Adrenal gland (tissue), 12 donors: ENCODE measurements around the gene ASPG. TPM values are rescaled to one million over a fixed set of nuclear protein-coding genes. Genes with fewer than 3 reads are reported as not detected.

Experiments used
- DNase-seq, 7 donors: peaks; one replicate each; pipeline ENCODE4 v3.0.0-alpha.2; 2019 to 2020
- H3K27ac ChIP-seq, 5 donors: fragments of 200-600 bp; sonication (generic) in 4 of 5; 1 replicate in 3 of 5; 2 replicates in 2 of 5; pipeline versions ENCODE4 v1.5.1 to v1.8.0; 2016 to 2020; ENCODE audit warnings: mild to moderate bottlenecking in 1 of 5
- H3K27me3 ChIP-seq: fragments of 200-600 bp; 2 replicates; pipeline ENCODE4 v1.8.0; 2021
- H3K36me3 ChIP-seq, 2 donors: fragments of 200-600 bp; replicated peaks in 1 of 2; 1 replicate in 1 of 2; 2 replicates in 1 of 2; pipeline versions ENCODE4 v1.5.1 to v1.8.0; 2018 to 2022
- H3K4me1 ChIP-seq, 2 donors: fragments of 200-600 bp; replicated peaks in 1 of 2; 1 replicate in 1 of 2; 2 replicates in 1 of 2; pipeline versions ENCODE4 v1.5.1 to v1.8.0; 2018 to 2021
- H3K4me3 ChIP-seq, 4 donors: fragments of 200-600 bp; sonication (generic) in 3 of 4; one replicate each; pipeline ENCODE4 v1.5.1; 2016 to 2018
- H3K9me3 ChIP-seq, 3 donors: fragments of 200-600 bp; sonication (generic) in 1 of 3; replicated peaks in 1 of 3; 1 replicate in 2 of 3; 2 replicates in 1 of 3; pipeline versions ENCODE4 v1.5.1 to v1.8.0; 2016 to 2021
- POLR2A ChIP-seq, 2 donors: fragments of 450-650 bp; IDR thresholded peaks; one replicate each; pipeline ENCODE4 v1.6.1; 2017; ENCODE audit warnings: antibody characterized with exemption in 2 of 2, mild to moderate bottlenecking in 2 of 2, moderate library complexity in 1 of 2
- WGBS, 4 donors: extraction: QIAGEN DNeasy Blood & Tissue Kit in 2 of 4; methylation state at CpG; one replicate each; pipeline versions ENCODE4 v1.1.5 to v1.1.7; 2013 to 2017; 5-methylcytosine and 5-hydroxymethylcytosine counted together
- intact Hi-C, 2 donors: fragments of 100-400 bp; cut with DNase I; formaldehyde crosslinking; loops; one replicate each; pipeline versions ENCODE4 v1.14.1 to v1.15.0; 2022 to 2023
- polyA plus RNA-seq, 3 donors: library from polyadenylated mRNA; stranded (reverse); fragments of 200-250 nt in 2 of 3; fragments of 350-450 nt in 1 of 3; fragmentation: Illumina TruSeq in 1 of 3; extraction: RNeasy Lipid Tissue Mini Kit (QIAGEN cat#74804) in 1 of 3; gene quantifications; one replicate each; pipeline ENCODE4 v1.2.3, GENCODE V29; 2013 to 2014
- total RNA-seq, 9 donors: library from RNA; depleted of rRNA in 4 of 9; stranded (reverse); fragments of >200 nt in 4 of 9; fragments of 120-200 nt in 1 of 9; fragmentation: NEBNext Ultra II Directional in 1 of 9; extraction: Animal tissue kit (Norgen Biotek cat#: 25700) in 1 of 9; gene quantifications; one replicate each; pipeline versions ENCODE4 v1.1.0 to v1.2.4, GENCODE V29; 2013 to 2023
- TF ChIP-seq, protein P1 (sequence below), 6 experiments: fragments of 450-650 bp in 4 of 6; fragments of 200-600 bp in 2 of 6; sonication (generic) in 1 of 6; IDR thresholded peaks; 1 replicate in 5 of 6; 2 replicates in 1 of 6; pipeline versions ENCODE4 v1.5.1 to v1.8.0; 2016 to 2021; ENCODE audit warnings: antibody characterized with exemption in 6 of 6, mild to moderate bottlenecking in 2 of 6, moderate library complexity in 1 of 6
- donor health status: healthy with polysubstance abuse.
- donor health status: Bipolar disorder and iron deficiency.
- donor health status: DM: yes; HTN: yes; CAD: no.
- donor health status: DM: no; HTN: no; CAD: no.
- donor health status: DM: no; HTN: no; CAD: no.
- donor health status: DM: yes; HTN: yes; CAD: no.

ASPG gene
- total and polyA plus RNA-seq, 12 donors, result 0.07 to 9.1 (median 3.3) TPM

DNA sequence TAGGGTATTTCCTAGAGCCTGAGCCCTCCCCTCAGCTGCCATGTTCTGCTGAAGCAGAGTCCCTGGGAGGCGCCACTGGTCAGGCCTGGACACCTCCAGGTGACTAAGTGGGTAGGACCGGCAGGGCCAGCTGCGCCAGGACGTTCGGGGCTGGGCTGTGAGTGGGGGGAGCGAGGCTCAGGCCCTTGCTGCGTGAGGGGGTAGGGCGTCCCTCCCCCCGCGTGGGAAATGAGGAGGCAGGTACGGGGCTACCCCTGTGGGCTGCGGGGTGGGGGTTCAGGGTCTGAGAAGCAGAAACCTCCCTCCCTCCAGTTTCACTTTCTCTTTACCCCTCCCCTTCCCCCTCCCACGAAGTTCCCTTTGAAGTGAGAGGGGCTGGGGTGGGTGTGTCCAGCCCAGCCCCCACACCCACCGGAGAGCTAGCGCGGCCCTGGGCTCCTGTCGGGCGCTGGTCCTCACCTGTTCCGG, 30.8 kb downstream of the ASPG start:
- Histone ChIP-seq H3K27me3 (peaks cover 36% of the 10 kb centered on the region), H3K4me1 (peaks cover 9 to 11% of the 10 kb centered on the region in 2 donors), H3K4me3 (peak overlapping the region in 1 of 4 donors; percentile 65), H3K9me3 (no peaks in the 10 kb centered on the region), H3K36me3 (no peaks in the 10 kb centered on the region), H3K27ac (no peak overlapping the region)
- no peak for TF ChIP-seq POLR2A (IDR thresholded peaks at IDR 0.05)
- TF ChIP-seq, protein P1, sequence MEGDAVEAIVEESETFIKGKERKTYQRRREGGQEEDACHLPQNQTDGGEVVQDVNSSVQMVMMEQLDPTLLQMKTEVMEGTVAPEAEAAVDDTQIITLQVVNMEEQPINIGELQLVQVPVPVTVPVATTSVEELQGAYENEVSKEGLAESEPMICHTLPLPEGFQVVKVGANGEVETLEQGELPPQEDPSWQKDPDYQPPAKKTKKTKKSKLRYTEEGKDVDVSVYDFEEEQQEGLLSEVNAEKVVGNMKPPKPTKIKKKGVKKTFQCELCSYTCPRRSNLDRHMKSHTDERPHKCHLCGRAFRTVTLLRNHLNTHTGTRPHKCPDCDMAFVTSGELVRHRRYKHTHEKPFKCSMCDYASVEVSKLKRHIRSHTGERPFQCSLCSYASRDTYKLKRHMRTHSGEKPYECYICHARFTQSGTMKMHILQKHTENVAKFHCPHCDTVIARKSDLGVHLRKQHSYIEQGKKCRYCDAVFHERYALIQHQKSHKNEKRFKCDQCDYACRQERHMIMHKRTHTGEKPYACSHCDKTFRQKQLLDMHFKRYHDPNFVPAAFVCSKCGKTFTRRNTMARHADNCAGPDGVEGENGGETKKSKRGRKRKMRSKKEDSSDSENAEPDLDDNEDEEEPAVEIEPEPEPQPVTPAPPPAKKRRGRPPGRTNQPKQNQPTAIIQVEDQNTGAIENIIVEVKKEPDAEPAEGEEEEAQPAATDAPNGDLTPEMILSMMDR (IDR thresholded peaks at IDR 0.05), result no peak
- DNase-seq, result no peak
- whole genome bisulfite sequencing, 4 donors, result 7 to 10% (median 9%) methylated on average over 8 to 19 of the region's 19 CpGs; no CpG with 5 or more reads in 1 of the 4 donors
- intact Hi-C loops, result no loop called here

DNA sequence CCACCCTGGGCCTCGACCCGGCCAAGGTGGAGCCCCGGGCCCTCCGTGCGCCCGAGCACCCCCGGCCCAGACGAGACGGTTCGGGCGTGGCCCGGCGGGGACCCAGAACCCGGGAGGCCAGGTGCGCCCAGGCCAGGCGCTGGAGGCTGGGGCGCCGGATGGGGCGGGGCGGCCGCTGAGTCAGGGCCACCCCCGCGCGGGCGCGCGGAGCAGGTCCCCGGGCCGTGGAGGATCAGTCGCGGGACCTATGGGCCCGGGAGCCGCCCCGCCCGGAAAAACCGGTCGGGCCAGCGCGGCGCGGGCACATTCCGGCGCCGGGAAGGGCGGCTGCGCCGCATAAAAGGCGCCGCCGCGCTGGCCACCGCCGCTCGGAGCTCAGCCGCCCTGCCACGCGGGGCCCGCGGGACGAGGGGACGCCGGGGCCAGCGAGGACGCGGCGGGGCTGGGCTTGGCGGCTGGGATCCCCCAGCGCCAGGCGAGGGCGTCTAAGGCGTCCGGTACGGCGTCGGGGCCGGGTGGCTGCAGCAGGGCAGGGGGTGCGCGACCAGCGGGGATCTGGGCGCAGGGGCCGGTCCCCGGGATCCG, 31.3 kb downstream of the ASPG start:
- Histone ChIP-seq H3K36me3 (no peaks in the 10 kb centered on the region), H3K4me1 (peaks cover 9 to 11% of the 10 kb centered on the region in 2 donors), H3K9me3 (no peaks in the 10 kb centered on the region), H3K27me3 (peaks cover 36% of the 10 kb centered on the region), H3K4me3 (peak overlapping the region in 1 of 4 donors; percentile 65), H3K27ac (no peak overlapping the region)
- DNase-seq, result no peak
- intact Hi-C loops, result no loop called here
- 0 to 1% (median 1%) methylated on average over 25 to 83 of the region's 83 CpGs; no CpG with 5 or more reads in 1 of the 4 donors for WGBS, 4 donors
- TF ChIP-seq POLR2A (IDR thresholded peaks at IDR 0.05), result no peak
- TF ChIP-seq, protein P1 (IDR thresholded peaks at IDR 0.05), result no peak

DNA sequence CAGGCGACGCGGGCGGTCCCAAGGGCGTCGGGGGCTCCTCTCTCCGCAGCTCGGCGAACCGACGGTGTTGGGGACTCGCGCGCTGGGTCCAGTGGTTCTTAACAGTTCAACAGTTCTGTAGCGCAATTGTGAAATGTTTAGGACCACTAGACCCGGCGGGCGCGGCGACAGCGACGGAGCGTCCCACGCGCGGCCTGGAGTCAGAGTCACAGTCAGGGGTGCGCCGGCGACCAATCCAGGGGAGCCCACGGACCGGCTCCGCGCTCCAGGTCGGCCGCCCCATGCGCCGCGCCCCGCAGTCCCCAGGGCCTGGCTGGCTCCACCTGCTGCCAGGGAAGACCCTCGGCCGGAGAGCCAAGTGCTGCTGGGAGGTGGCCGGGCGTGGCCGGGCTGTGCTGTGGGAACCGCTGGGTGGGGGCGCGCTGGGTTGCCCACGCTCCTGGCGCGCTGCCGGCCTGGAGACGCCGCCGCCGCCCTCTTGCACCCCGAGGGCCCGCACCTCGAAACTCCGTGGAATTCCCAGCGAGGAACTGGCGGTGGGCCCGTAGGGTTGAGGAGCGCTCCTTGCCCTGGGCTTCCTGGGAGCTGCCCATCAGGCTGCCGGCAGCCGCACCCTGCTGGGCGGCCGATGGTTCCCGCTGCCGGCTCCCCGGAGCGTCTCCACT, 32.0 kb downstream of the ASPG start:
- H3K36me3 ChIP-seq, result no peaks in the 10 kb centered on the region
- intact Hi-C loops, result no loop called here
- no peaks in the 10 kb centered on the region for H3K9me3 ChIP-seq
- H3K4me3 ChIP-seq, result peak overlapping the region in 1 of 4 donors; percentile 65
- H3K27me3 ChIP-seq, result peaks cover 36% of the 10 kb centered on the region
- peaks cover 9 to 11% of the 10 kb centered on the region in 2 donors for H3K4me1 ChIP-seq
- no peak for DNase-seq
- 4 to 10% (median 6%) methylated on average over 6 to 71 of the region's 71 CpGs; no CpG with 5 or more reads in 1 of the 4 donors for WGBS, 4 donors
- H3K27ac ChIP-seq, result no peak overlapping the region
- TF ChIP-seq, protein P1 (IDR thresholded peaks at IDR 0.05), result no peak
- TF ChIP-seq POLR2A (IDR thresholded peaks at IDR 0.05), result no peak

DNA sequence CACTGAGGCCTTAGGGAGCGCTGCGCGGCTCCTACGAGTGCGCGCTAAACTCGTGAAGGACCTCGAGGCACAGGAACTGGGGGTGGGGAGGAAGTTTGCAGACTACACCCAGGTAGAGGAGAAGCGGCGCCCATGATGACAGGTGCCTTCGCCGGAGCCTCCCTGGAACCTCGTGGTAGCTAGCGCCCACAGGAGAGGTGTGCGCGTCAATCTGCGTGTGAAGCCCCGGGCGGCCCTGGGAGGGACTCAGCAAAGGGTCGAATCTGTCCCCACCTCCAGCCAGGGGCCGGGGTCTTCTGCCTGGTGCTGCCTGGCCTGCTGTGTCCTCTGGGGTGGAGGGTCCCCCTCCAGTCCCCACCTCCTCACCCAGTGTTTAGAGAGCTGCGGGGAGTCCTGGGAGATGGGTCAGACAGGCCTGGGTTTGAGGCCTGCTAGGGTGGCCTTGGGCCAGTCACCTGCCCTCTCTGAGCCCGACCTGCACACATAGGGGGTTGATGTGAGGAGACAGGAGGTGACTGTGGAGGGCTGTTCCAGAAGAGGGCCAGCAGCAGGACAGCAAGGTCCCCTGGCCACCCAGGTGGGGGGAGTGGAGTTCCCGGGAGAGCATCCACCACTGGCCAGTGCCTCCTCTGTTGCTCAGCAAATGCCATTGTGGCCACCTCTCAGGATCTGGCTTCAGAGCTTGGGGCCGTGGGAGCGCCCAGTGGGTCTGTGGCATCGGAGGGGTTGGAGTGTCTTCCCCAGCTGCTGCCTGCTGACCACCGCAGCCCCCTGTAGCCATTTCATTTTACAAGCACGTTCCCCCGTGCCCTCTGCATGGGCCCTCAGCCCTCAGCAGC, 32.7 kb downstream of the ASPG start:
- Histone ChIP-seq H3K27ac (no peak overlapping the region), H3K4me1 (peaks cover 9 to 11% of the 10 kb centered on the region in 2 donors), H3K36me3 (no peaks in the 10 kb centered on the region), H3K4me3 (no peak overlapping the region), H3K27me3 (peaks cover 36% of the 10 kb centered on the region), H3K9me3 (no peaks in the 10 kb centered on the region)
- TF ChIP-seq POLR2A (IDR thresholded peaks at IDR 0.05), result no peak
- TF ChIP-seq, protein P1 (IDR thresholded peaks at IDR 0.05), result no peak
- intact Hi-C loops, result no loop called here
- no peak for DNase-seq
- WGBS, 4 donors, result 58 to 84% (median 66%) methylated on average over 3 to 30 of the region's 30 CpGs
